GM21825 (cell line): ENCODE results near the gene SKA1.
"Not testable (repeated sequence)": the region's sequence is repeated elsewhere in the genome, so short reads cannot be mapped to it uniquely, and the experiment has no call there.

Source experiments
- ATAC-seq: cut with Tn5 transposase; IDR thresholded peaks from one replicate; pipeline ENCODE4 v1.9.1; 2021; ENCODE audit warnings: mild to moderate bottlenecking, moderate library complexity; ENCODE audit not compliant: unreplicated experiment

SKA1 gene

GRCh38 chr18:50393802-50394201 lies 19.0 kb downstream of the SKA1 start:
- no peak for ATAC-seq

GRCh38 chr18:50395093-50395492 lies 20.2 kb downstream of the SKA1 start:
- no peak for ATAC-seq

DNA sequence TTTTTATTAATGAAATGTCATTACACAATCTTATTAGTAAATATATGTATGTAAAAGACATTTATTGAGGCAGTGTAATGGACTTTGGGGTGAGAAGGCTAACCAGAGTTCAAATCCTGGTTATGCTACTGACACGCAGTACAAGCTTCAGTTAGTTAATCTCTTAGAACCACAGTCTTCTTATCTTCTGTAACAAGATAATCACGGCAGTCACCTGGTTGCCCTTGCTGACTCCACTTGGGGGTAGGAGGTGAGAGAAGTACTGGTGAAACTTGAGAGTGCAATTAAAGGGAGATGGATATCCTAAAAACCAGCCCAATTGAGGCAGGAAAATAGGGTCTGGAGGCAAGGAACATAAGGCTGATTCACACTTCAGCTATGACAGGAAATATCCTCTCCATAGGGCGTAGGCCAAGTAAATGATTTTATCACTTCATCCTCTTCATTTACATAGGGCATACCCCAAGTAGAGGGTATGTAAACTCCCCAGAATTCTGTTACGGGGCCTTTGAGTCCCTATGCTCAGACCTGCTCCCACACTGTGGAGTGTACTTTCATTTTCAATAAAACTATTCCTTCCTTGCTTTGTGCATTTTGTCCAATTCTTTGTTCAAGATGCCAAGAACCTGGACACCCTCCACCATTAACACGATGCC lies 21.3 kb downstream of the SKA1 start:
- ATAC-seq = no peak

DNA sequence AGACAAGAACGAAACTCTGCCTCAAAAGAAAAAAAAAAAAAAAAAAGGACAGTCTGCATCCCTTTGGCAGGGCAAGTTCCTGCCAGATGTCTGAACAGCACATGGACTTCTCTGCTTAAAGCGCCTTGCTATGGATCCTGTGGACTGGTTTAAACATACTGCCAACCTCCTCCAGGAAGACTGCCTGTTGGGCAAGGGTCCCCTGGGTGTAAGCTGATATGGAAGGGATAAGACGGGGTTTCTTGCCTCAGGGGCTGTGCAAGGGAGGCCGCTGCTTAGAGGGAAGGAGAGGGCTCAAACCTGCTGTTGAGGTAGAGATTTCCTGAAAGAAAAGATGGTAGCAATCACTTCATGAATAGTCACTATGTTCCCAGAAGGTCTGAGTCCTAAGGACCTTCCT lies 22.2 kb downstream of the SKA1 start:
- no peak for ATAC-seq

DNA sequence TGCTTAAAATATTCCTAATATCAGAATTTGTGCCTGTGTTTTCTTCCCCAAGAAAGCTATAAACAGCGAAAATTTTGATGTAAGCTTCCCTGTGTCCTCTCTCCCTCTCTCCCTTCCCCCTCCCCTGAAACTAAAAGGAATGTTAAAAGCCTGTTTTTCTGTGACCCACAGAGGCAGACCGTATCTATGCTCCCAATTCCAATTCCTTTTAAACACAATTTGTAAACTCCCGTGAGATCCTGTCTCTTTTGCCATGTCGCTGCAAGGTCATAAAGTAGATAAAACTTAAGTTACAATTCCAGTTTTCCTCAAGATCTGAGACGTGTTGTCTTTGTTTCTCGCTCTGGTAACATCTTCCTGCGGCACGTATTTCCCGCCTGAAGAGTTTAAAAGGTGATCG lies 23.3 kb downstream of the SKA1 start:
- ATAC-seq = no peak

DNA sequence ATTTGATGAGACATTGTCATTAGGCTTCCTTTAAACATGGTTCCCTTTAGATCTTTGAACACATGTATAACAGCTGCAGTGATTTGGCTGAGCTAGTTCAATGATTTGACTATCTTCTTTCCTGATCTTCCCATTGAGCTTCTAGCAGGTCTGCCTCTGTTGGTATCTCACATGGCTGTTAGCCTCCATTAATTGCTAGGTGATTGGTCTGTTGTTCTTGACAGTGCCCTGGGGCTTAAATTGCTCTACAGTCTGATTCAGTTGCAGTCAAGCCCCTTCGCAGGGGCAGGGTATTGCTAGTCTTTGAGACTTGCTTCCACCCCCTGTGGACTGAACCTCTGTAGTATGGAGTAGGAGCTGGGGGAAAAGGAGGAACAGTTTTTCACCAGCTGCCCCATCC lies 24.1 kb downstream of the SKA1 start:
- no peak for ATAC-seq

DNA sequence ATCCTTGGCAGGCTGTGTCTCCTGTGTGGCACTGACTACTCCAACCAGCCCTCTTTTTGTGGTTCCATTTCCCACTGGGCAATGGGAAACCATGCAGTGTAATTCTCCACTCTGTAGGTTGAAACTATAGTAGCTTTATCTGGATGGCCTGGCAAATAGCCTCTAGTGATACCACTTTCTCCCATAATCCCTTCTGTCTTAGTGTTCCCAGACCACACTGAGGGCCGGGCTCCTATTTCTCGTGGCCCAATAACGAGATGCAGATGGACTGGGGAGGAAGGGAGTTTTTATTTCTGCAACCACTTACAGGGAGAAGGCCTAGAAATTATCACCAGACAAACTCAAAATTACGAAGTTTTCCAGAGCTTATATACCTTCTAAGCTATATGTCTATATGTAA lies 24.7 kb downstream of the SKA1 start:
- ATAC-seq = no peak

- ATAC-seq = not testable (repeated sequence)
Observed at GRCh38 chr18:50400438-50400837, 25.6 kb downstream of the SKA1 start.

DNA sequence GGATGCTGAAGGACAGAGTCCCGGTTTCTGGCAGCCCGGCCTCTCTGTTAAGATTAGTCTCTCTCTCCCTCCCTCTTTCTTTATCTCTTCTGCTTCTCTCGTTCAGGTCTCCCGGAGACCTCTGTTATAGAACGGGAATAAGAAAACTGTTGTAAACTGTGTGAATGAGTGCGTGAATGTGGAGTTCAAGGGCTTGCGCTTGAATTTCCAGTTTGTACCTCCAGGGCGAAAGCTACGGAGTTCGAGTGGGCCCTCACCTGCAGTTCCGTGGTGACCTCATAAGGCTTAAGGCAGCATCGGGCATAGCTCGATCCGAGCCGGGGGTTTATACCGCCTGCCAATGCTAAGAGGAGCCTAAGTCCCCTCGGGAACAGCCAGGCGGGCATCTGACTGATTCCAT lies 26.4 kb downstream of the SKA1 start:
- ATAC-seq = no peak

DNA sequence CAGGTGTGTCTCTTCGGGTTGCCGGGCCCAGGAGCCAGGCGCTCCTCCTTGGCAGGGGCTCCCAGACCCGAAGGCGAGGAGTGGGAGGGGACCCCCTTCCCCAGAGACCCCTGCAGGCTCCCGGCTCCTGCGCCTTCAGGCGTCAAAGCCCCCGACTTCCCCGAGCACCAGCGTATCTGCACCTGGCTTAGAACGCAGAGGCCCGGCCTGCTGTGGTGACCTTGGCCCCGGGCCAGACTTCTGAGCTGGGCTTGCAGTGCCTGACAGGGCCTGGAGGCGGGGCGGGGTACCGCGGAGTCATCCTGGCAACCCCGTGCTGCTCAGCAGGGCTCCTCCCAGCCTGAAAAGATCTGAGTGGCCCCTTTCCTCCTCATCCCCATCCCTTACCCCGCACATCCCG lies 27.0 kb downstream of the SKA1 start:
- ATAC-seq = no peak

- not testable (repeated sequence) for ATAC-seq
Observed at GRCh38 chr18:50404752-50405581, 30.1 kb downstream of the SKA1 start.

GRCh38 chr18:50405582-50406271 lies 30.9 kb downstream of the SKA1 start:
- no peak for ATAC-seq

DNA sequence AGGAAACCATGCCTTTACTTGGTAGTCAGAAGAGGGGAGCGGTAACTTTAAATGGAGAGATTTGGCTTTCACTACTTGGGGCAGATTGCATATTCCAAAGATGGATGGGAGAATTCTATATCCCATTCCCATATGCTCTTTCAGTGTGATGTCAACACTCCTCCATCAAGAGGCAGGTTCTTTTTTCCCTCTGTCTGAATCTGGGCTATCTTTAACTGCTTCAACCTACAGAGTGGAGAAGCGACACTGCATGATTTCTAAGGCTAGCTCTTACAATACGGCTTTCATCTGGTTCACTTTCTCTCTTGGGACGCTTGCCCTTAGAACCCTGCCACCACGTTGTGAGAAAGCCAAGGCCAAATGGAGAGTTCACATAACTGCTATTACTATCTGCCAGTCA lies 34.4 kb downstream of the SKA1 start:
- ATAC-seq = no peak

- ATAC-seq = no peak
Observed at GRCh38 chr18:50410008-50410407, 35.2 kb downstream of the SKA1 start.

GRCh38 chr18:50410894-50411293 lies 36.0 kb downstream of the SKA1 start:
- no peak for ATAC-seq

DNA sequence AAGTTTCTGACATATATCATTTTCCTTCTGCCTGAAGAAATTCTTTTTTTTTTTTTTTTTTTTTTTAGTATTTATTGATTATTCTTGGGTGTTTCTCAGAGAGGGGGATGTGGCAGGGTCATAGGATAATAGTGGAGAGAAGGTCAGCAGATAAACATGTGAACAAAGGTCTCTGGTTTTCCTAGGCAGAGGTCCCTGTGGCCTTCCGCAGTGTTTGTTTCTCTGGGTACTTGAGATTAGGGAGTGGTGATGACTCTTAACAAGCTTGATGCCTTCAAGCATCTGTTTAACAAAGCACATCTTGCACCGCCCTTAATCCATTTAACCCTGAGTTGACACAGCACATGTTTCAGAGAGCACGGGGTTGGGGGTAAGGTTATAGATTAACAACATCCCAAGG lies 42.0 kb downstream of the SKA1 start:
- not testable (repeated sequence) for ATAC-seq

DNA sequence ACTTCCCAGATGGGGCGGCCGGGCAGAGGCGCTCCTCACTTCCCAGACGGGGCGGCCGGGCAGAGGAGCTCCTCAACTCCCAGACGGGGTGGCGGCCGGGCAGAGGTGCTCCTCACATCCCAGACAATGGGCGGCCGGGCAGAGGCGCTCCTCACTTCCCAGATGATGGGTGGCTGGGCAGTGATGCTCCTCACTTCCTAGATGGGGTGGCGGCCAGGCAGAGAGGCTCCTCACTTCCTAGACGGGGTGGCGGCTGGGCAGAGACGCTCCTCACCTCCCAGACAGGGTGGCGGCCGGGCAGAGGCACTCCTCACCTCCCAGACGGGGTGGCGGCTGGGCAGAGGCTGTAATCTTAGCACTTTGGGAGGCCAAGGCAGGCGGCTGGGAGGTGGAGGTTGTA lies 42.9 kb downstream of the SKA1 start:
- ATAC-seq = not testable (repeated sequence)

GRCh38 chr18:50418650-50419049 lies 43.8 kb downstream of the SKA1 start:
- ATAC-seq = no peak

- ATAC-seq = no peak
Observed at GRCh38 chr18:50422286-50422898, 47.5 kb downstream of the SKA1 start.

DNA sequence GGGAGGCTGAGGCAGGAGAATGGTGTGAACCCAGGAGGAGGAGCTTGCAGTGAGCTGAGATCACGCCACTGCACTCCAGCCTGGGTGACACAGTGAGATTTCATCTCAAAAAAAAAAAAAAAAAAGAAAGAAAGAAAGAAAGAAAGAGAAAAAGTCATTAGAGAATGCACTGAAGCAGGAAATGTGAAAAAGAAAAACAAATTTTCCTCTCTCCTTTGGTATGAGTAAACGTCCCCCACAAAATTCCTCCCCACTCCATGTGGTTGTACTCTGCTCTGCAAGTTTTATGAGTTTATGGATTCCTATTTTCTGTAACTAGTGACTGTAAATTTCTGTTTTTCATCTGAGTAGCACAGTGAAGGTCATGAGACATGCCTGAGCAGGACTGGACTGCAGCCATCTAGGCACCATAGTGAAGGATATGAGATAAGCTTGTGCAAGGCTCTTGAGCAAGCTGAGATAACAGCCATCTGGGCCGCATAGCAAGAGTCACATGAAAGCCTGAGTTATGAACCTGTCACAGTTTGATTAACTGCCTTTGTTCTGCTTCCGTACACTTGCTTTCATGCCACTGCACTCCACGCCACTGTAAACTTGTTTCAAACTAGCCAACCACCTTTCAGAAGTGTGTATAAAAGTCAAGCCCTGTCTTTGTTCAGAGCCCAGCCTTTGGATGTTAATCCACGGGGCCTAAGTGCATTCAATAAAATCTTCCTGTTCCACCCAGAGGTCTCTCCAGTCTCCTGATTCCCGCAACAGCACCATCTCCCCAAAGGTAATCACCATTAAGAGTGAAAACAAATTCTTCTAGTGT lies 50.2 kb downstream of the SKA1 start:
- no peak for ATAC-seq

DNA sequence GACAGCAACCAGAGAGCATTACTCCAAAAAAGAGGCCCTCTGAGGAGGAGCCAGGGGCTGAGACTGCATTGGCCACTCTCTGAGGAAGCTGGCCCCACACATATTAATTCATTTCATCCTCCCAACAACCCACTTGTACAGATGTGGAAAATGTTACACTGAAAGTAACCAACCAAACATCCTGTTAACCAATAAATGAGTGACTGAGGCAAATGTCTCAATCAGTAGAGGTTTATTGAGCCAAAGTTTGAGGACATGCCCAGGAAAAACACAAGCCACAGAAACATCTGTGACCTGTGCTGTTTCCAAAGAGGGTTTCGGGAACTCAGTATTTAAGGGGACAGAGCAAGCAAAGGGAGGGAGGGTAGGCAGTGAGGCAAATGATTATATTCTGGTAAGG lies 53.0 kb downstream of the SKA1 start:
- no peak for ATAC-seq
